ENCODE measurements around the gene RIMS3. TPM values are rescaled to one million over a fixed set of nuclear protein-coding genes. Genes with fewer than 3 reads are reported as not detected.
A peak's percentile ranks its signal among the peaks of the same experiment; 100 is the strongest.

The RIMS3 gene
- total RNA-seq, 1 donor from 2014 or later: 12.9 TPM

DNA sequence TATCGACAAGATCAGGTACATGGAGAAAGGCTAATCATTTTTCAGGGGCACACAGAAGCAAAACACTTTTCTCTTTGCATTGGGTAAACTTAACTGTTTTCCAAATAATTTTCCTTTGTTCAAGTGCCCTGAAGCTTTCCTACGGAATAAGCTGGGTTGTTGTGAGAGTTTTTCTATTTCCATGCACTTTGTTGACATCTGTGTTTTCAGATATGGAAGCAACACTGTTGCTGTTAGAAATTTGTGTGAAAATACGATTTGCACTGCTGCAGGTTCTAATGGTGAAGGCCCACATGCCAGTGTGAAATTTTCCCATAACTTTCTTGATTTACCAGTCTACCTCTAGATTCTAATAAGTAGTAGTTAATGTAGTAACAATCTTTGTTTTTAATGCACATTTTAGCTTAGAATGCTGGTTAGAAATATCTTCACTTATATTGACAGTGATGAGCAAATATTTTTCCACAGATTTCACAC, 44.4 kb upstream of the RIMS3 start:
- H3K36me3 Mint-ChIP-seq: peaks cover 3% of the 10 kb centered on the region
- DNase-seq (ENCODE audit: low spot score in 2 of 2, unreplicated experiment in 2 of 2): no peak
- TF ChIP-seq, protein P1, sequence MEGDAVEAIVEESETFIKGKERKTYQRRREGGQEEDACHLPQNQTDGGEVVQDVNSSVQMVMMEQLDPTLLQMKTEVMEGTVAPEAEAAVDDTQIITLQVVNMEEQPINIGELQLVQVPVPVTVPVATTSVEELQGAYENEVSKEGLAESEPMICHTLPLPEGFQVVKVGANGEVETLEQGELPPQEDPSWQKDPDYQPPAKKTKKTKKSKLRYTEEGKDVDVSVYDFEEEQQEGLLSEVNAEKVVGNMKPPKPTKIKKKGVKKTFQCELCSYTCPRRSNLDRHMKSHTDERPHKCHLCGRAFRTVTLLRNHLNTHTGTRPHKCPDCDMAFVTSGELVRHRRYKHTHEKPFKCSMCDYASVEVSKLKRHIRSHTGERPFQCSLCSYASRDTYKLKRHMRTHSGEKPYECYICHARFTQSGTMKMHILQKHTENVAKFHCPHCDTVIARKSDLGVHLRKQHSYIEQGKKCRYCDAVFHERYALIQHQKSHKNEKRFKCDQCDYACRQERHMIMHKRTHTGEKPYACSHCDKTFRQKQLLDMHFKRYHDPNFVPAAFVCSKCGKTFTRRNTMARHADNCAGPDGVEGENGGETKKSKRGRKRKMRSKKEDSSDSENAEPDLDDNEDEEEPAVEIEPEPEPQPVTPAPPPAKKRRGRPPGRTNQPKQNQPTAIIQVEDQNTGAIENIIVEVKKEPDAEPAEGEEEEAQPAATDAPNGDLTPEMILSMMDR (IDR thresholded peaks at IDR 0.05; ENCODE audit: unreplicated experiment): no peak
- no peaks in the 10 kb centered on the region for H3K9me3 Mint-ChIP-seq
- peak overlapping the region; percentile 99 for H3K27ac Mint-ChIP-seq
- H3K4me1 Mint-ChIP-seq: peaks cover 37% of the 10 kb centered on the region
- H3K4me3 Mint-ChIP-seq: peak overlapping the region; percentile 99
- no peaks in the 10 kb centered on the region for H3K27me3 Mint-ChIP-seq (ENCODE audit: low read depth)

DNA sequence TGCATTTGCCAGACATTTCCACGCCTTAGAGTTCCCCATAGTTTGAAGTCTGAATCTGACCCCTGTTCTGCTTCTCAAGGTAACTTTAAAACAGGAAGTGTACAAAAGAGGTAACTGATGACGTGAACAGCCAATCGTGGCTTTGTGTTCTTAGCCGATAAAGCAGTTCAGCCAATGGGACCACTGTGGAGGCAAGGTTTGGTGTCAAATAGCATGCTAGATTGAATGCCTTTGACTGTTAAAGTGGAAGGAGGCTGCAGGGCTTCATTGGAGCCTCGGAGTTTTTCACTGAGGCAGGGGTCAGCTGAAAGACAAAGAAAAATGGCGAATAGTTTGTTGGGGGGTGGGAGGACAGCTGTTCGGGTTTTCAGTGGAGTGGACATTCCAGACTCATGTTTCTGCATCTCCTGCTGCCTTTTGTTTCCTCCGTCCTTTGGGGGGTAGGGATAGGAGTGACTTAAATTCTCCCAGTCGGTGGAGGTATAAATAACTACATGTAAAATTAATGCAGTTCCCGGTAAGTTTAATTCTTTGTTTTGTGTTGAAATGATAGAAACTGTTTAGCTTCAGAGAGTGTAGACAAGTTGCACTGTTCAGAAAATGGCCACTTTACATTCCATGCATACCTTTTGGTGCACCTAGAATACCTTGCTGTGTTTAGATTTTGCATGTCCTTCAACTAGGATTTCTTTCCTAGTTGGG, 43.8 kb upstream of the RIMS3 start:
- Mint-ChIP-seq H3K36me3 (peaks cover 3% of the 10 kb centered on the region), H3K4me1 (peaks cover 43% of the 10 kb centered on the region), H3K4me3 (peak overlapping the region; percentile 99), H3K9me3 (no peaks in the 10 kb centered on the region), H3K27me3 (ENCODE audit: low read depth) (no peaks in the 10 kb centered on the region), H3K27ac (peak overlapping the region; percentile 99)
- DNase-seq (ENCODE audit: low spot score in 2 of 2, unreplicated experiment in 2 of 2): peak; percentile 50 to 71
- TF ChIP-seq, protein P1 (IDR thresholded peaks at IDR 0.05; ENCODE audit: unreplicated experiment): no peak

DNA sequence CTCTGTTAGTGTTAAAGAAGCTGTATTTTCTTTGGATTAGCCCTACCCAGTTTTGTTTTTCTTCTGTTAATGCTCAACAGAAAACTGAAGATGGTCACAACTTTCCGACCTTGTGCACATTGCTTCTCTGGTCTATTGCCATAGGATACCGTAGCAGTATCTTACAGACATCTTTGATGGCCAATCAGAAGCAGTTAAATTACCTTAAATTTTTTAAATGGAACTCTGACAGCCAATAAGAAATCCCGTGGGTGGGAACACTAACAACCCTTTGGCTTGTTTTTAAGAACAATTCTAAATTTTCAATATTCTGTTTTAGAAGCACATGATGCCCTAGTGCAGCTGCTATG, 43.2 kb upstream of the RIMS3 start:
- Mint-ChIP-seq H3K36me3 (peaks cover 3% of the 10 kb centered on the region), H3K9me3 (no peaks in the 10 kb centered on the region), H3K4me3 (peak overlapping the region; percentile 99), H3K27ac (peak overlapping the region; percentile 99), H3K4me1 (peaks cover 48% of the 10 kb centered on the region), H3K27me3 (ENCODE audit: low read depth) (no peaks in the 10 kb centered on the region)
- no peak for DNase-seq (ENCODE audit: low spot score in 2 of 2, unreplicated experiment in 2 of 2)
- TF ChIP-seq, protein P1 (IDR thresholded peaks at IDR 0.05; ENCODE audit: unreplicated experiment): no peak

DNA sequence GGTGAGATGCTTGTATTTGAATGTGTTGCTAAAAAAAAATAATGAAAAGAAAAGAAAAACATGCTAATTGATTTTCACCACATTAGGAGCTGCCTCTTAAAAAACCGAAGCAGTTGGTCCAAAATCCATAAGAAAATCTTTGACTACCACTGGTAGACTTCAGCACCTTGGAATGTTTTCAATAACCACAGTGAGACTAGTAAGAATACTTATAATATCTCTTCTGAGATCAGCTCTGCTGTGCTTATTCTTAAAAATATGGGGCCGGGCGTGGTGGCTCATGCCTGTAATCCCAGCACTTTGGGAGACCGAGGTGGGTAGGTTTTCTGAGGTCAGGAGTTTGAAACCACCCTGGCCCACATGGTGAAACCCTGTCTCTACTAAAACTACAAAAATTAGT, 41.1 kb upstream of the RIMS3 start:
- peaks cover 39% of the 10 kb centered on the region for H3K4me1 Mint-ChIP-seq
- no peak for DNase-seq (ENCODE audit: low spot score in 2 of 2, unreplicated experiment in 2 of 2)
- no peak overlapping the region for H3K4me3 Mint-ChIP-seq
- H3K9me3 Mint-ChIP-seq: no peaks in the 10 kb centered on the region
- no peaks in the 10 kb centered on the region for H3K36me3 Mint-ChIP-seq
- H3K27me3 Mint-ChIP-seq (ENCODE audit: low read depth): no peaks in the 10 kb centered on the region
- no peak overlapping the region for H3K27ac Mint-ChIP-seq
- TF ChIP-seq, protein P1 (IDR thresholded peaks at IDR 0.05; ENCODE audit: unreplicated experiment): no peak

DNA sequence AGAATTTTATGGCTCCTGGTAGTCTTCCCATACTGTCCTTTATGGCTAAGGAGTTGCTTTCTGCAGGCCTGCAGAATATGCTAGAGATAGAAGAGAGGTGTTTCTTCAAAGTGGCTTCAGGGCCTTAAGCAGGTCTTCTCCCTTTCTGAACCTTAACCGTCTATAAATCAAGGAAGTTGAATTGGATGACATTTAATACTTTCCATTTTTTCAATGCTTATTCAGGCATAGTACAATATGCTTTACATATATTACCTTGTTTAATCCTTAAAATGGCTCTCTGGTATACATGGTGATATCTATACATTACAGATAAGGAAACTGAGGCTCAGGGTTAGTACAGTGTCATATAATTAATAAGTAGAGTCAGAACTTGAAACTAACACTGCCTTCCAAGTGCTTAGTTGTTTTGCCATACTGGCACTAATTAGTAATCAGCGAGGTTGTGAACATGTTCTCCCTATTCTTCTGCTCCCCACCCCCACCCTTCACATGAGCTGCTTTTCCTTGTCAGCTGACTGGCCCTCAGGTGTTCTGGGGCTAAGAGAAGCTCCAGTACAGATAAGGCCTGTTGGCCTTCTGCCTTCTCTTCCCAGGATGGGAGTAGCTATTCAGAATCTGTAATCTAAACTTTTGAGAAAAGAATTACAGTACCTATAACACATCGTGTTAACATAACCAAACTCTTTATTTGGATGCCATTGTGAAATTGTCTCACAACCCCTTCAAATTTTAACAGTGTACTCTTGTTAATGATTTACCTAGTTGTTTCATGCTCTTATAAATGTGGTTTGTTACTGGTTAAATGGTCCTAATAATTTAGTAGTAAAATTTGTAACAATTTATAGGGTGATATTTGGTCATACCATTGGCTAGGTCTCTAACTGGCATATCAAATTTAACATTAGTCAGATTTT, 39.6 kb upstream of the RIMS3 start:
- TF ChIP-seq, protein P1 (IDR thresholded peaks at IDR 0.05; ENCODE audit: unreplicated experiment): no peak
- Mint-ChIP-seq H3K4me3 (no peak overlapping the region), H3K27ac (peak overlapping the region; percentile 26), H3K36me3 (no peaks in the 10 kb centered on the region), H3K27me3 (ENCODE audit: low read depth) (no peaks in the 10 kb centered on the region), H3K9me3 (no peaks in the 10 kb centered on the region), H3K4me1 (peaks cover 28% of the 10 kb centered on the region)
- no peak for DNase-seq (ENCODE audit: low spot score in 2 of 2, unreplicated experiment in 2 of 2)

Data from mesothelial cell of epicardium (in vitro differentiated cells).